RPMI7951 (cell line): Measurements from ENCODE around the gene CARS1. TPM values are rescaled to one million over a fixed set of nuclear protein-coding genes. Genes with fewer than 3 reads are reported as not detected.

Source experiments
- DNase-seq: peaks from one replicate; pipeline ENCODE4 v3.0.0-alpha.2; 2012; ENCODE audit warnings: low read depth
- total RNA-seq: library from RNA; depleted of rRNA; stranded (reverse); fragments of >200 nt; shearing (Covaris generic); gene quantifications from 2 replicates; pipeline ENCODE4 v1.2.3, GENCODE V29; 2014

The CARS1 gene
- total RNA-seq, 1 experiment from 2014 or later = 50.8 TPM

- DNase-seq = no peak
Measured at GRCh38 chr11:3040881-3041280, 16.3 kb downstream of the CARS1 start.

- DNase-seq = no peak
Measured at GRCh38 chr11:3037945-3038271, 19.3 kb downstream of the CARS1 start.

- peak; percentile 57 for DNase-seq
Measured at GRCh38 chr11:3037040-3037944, 19.9 kb downstream of the CARS1 start.

- no peak for DNase-seq
Measured at GRCh38 chr11:3036419-3036818, 20.8 kb downstream of the CARS1 start.

- no peak for DNase-seq
Measured at GRCh38 chr11:3035333-3035732, 21.9 kb downstream of the CARS1 start.

- no peak for DNase-seq
Measured at GRCh38 chr11:3030289-3031070, 26.7 kb downstream of the CARS1 start.

- DNase-seq = no peak
Measured at GRCh38 chr11:3028813-3029212, 28.4 kb downstream of the CARS1 start.

GRCh38 chr11:3026803-3027202 is 30.4 kb downstream of the CARS1 start:
- no peak for DNase-seq

- DNase-seq = peak; percentile 56
Measured at GRCh38 chr11:3022982-3023381, 34.2 kb downstream of the CARS1 start.

- DNase-seq = peak; percentile 25
Measured at GRCh38 chr11:3022300-3022967, 34.8 kb downstream of the CARS1 start.

- DNase-seq = peak; percentile 10
Measured at GRCh38 chr11:3021125-3021524, 36.1 kb downstream of the CARS1 start.

- DNase-seq = no peak
Measured at GRCh38 chr11:3020011-3020410, 37.2 kb downstream of the CARS1 start.

GRCh38 chr11:3018596-3018995 is 38.6 kb downstream of the CARS1 start:
- DNase-seq = no peak

- no peak for DNase-seq
Measured at GRCh38 chr11:3016861-3017260, 40.4 kb downstream of the CARS1 start.

- DNase-seq = no peak
Measured at GRCh38 chr11:3015796-3016195, 41.4 kb downstream of the CARS1 start.

GRCh38 chr11:3014943-3015342 is 42.3 kb downstream of the CARS1 start:
- DNase-seq = no peak

GRCh38 chr11:3014057-3014938 is 42.9 kb downstream of the CARS1 start:
- DNase-seq = no peak

GRCh38 chr11:3011891-3012885 is 45.0 kb downstream of the CARS1 start:
- DNase-seq = no peak

GRCh38 chr11:3010521-3011275 is 46.5 kb downstream of the CARS1 start:
- no peak for DNase-seq
